Cortex of kidney (tissue), 1 donor: Measurements from ENCODE around the gene PRICKLE3.
"Not testable (repeated sequence)": the region's sequence is repeated elsewhere in the genome, so short reads cannot be mapped to it uniquely, and the experiment has no call there.

Experiments
- DNase-seq: peaks from one replicate; lab custom pipeline; 2025; lab: John Stamatoyannopoulos, UW

The PRICKLE3 gene

GRCh38 chrX:49161632-49162031 lies 24.5 kb downstream of the PRICKLE3 start:
- no peak for DNase-seq

- no peak for DNase-seq
These were observed 25.3 kb downstream of the PRICKLE3 start for GRCh38 chrX:49160908-49161307.

DNA sequence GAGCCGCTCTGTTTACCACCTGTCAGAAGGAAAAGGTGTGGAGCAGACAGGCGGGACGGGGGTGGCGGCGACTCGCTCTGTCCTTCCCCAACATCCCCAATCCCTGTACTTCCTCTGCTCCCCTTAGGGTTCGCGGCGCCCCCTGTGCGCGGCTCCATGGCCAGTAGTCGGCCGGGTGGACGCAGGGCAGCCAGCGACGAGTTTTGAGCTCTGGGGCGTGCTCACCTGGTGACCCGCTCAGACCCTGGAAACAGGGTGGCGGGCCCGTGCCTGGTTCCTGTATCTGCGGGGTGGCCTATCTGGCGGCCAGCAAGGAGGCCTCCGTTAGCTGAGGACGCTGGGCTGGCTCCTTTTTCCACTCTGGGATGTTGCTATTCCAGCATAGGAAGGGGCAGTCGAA lies 29.0 kb downstream of the PRICKLE3 start:
- DNase-seq, result no peak

- peak; percentile 10 for DNase-seq
These were observed 30.0 kb downstream of the PRICKLE3 start for GRCh38 chrX:49155900-49156837.

- no peak for DNase-seq
These were observed 30.8 kb downstream of the PRICKLE3 start for GRCh38 chrX:49155243-49155899.

DNA sequence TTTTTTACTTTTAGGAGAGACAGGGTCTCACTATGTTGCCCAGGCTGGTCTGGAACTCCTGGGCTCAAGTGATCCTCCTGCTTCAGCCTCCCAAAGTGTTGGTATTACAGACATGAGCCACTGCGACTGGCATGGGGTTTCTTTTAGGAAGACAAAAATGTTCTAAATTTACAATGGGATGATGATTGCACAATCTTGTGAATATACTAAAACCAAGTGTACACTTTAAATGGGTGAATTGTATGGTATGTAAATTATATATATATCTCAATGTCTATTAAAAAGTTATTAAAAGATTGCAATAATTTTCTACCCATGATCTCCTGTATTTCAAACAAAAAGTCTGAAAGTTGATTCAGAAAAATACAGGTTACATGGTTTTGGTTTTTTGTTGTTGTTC lies 32.7 kb downstream of the PRICKLE3 start:
- DNase-seq, result no peak

GRCh38 chrX:49149291-49149690 lies 36.9 kb downstream of the PRICKLE3 start:
- not testable (repeated sequence) for DNase-seq

DNA sequence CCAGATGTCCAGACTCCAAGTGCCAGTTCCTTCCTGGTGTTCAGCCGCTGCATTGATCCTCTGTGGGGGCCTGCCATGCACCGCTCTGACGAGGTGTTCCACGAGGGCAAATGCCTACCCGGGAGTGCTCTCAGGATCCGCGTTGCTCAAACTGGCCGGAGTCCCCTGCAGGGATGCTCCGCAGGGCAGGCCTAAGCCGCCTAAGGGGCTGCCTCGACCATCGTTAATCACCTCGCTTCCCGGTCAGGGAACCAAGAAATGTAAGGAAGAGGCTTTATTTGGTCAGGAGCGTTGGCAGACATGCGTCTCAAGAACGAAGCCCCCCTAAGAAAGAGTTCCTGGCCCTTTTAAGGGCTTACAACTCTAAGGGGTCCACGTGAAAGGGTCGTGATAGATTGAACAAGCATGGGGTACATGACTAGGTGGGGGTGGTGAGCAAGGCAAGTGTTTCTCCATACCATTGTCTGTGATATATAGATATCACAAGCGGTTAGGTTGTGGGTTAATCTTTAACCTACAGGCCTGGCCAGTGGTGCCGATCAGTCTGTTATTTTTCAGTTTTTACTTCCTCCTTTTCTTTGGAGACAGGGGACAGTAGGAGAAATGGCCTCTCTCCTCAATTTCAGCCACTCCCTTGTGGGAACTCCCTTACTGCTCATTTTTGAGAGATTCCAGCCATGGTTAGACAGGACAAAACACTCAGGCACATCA lies 37.6 kb downstream of the PRICKLE3 start:
- DNase-seq, result not testable (repeated sequence)

GRCh38 chrX:49147936-49148335 lies 38.2 kb downstream of the PRICKLE3 start:
- DNase-seq, result no peak

- DNase-seq, result no peak
These were observed 38.9 kb downstream of the PRICKLE3 start for GRCh38 chrX:49147282-49147681.

DNA sequence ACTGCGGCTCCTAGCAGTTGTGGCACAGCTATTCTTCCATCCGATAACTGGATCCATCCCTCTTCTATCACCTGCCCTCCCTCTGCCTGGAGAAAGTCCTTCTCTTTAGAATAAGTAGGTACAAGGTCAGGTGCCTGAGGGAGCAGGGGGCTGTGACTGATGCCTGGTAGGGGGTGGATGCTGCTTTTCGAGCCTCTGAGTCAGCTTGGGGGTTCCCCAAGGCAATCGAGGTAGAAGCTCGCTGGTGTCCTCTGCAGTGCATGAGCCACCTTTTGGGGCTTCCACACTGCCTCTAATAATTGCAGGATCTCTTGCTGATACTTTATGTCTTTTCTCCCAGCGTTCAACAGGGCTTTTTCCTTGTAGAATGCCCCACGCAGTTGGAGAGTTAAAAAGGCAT lies 43.0 kb downstream of the PRICKLE3 start:
- not testable (repeated sequence) for DNase-seq

- DNase-seq, result not testable (repeated sequence)
These were observed 43.9 kb downstream of the PRICKLE3 start for GRCh38 chrX:49142264-49142663.

- no peak for DNase-seq
These were observed 46.5 kb downstream of the PRICKLE3 start for GRCh38 chrX:49139713-49140112.

DNA sequence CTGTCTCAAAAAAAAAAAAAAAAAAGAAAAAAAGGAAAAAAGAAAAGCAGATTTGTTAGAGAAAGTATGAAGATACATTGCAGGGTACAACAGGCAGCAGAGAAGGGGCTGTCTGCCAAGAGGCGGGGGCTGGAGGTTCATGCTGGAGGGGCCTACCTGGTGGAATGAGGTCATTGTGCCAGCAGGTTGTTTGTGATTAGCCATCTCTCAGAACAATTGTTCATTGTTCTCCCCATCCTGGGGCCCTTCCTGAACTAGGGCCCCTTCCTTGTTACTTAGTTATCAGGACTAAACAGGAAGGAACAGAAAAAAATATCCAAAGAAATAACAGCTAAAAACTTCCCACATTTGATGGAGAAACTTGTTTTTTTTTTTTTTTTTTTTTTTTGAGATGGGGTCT lies 48.7 kb downstream of the PRICKLE3 start:
- no peak for DNase-seq

DNA sequence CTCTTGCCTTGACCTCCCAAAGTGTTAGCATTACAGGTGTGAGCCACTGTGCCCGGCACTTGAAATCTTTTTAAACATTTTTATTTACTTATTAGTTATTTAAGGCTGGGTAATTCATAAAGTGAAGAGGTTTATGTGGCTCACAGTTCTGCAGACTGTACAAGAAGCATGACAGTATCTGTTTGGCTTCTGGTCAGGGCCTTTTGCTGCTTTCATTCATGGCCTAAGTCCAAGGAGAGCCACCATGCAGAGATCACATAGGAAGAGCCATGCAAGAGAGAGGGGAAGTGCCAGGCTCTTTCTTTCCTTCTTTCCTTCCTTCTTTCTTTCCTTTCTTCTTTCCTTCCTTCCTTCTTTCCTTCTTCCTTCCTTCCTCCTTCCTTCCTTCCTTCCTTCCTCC lies 52.4 kb downstream of the PRICKLE3 start:
- DNase-seq, result no peak

DNA sequence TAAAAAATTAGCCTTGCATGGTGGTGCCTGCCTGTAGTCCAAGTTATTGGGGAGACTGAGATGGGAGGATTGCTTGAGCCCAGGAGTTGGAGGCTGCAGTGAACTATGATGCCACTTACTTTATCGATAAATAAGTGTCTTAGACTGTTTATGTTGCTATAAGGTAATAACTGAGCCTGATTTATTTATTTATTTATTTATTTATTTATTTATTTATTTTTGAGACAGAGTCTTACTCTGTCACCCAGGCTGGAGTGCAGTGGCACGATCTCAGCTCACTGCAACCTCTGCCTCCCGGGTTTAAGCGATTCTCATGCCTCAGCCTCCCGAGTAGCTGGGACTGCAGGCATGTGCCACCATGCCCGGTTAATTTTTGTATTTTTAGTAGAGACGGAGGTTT lies 53.9 kb downstream of the PRICKLE3 start:
- not testable (repeated sequence) for DNase-seq

- no peak for DNase-seq
These were observed 56.7 kb downstream of the PRICKLE3 start for GRCh38 chrX:49129427-49129826.

DNA sequence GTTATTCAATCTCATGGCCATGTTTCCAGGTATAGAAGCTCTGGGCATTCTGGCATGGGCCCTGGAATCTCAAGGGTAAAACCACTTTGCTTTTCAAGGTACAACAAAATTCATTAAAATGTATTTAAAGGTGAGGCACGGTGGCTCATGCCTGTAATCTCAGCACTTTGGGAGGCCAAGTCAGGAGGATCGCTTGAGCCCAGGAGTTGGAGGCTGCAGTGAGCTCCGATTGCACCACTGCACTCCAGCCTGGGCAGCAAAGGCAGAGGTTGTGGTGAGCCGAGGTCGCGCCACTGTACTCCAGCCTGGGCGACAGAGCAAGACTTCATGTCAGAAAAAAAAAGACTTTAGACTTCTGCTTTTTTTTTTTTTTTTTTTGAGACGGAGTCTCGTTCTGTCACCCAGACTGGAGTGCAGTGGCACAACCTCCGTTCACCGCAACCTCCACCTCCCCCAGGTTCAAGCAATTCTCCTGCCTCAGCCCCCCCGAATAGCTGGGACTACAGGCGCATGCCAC lies 58.4 kb downstream of the PRICKLE3 start:
- DNase-seq, result not testable (repeated sequence)
